ENCODE measurements around the gene LRRTM1. TPM values are rescaled to one million over a fixed set of nuclear protein-coding genes. Genes with fewer than 3 reads are reported as not detected.
A peak's percentile ranks its signal among the peaks of the same experiment; 100 is the strongest.

Gene LRRTM1
- total RNA-seq, 1 donor from 2014 or later = 2.5 TPM

- Histone ChIP-seq H3K4me3 (ENCODE audit: low read depth, low read length) (no peak overlapping the region), H3K36me3 (ENCODE audit: control insufficient read depth, insufficient read depth, low read length) (no peaks in the 10 kb centered on the region), H3K27me3 (ENCODE audit: control insufficient read depth, insufficient read depth, low read length) (peaks cover 2% of the 10 kb centered on the region)
- DNase-seq (ENCODE audit: low read depth) = no peak
- no peak for TF ChIP-seq CTCF (IDR thresholded peaks at IDR 0.05; ENCODE audit: insufficient read depth, low read length, poor library complexity, severe bottlenecking)
Observed at GRCh38 chr2:80328159-80328571, 23.6 kb upstream of the LRRTM1 start.

GRCh38 chr2:80326861-80327260 lies 22.3 kb upstream of the LRRTM1 start:
- Histone ChIP-seq H3K27me3 (ENCODE audit: control insufficient read depth, insufficient read depth, low read length) (peaks cover 11% of the 10 kb centered on the region), H3K36me3 (ENCODE audit: control insufficient read depth, insufficient read depth, low read length) (no peaks in the 10 kb centered on the region), H3K4me3 (ENCODE audit: low read depth, low read length) (no peak overlapping the region)
- TF ChIP-seq CTCF (IDR thresholded peaks at IDR 0.05; ENCODE audit: insufficient read depth, low read length, poor library complexity, severe bottlenecking) = no peak
- no peak for DNase-seq (ENCODE audit: low read depth)

- TF ChIP-seq CTCF (IDR thresholded peaks at IDR 0.05; ENCODE audit: insufficient read depth, low read length, poor library complexity, severe bottlenecking) = peak; percentile 35
- no peak overlapping the region for H3K4me3 ChIP-seq (ENCODE audit: low read depth, low read length)
- DNase-seq (ENCODE audit: low read depth) = peak; percentile 26
- H3K36me3 ChIP-seq (ENCODE audit: control insufficient read depth, insufficient read depth, low read length) = no peaks in the 10 kb centered on the region
- peaks cover 11% of the 10 kb centered on the region for H3K27me3 ChIP-seq (ENCODE audit: control insufficient read depth, insufficient read depth, low read length)
Observed at GRCh38 chr2:80326214-80326613, 21.7 kb upstream of the LRRTM1 start.

GRCh38 chr2:80324525-80324924 lies 20.0 kb upstream of the LRRTM1 start:
- Histone ChIP-seq H3K36me3 (ENCODE audit: control insufficient read depth, insufficient read depth, low read length) (no peaks in the 10 kb centered on the region), H3K4me3 (ENCODE audit: low read depth, low read length) (no peak overlapping the region), H3K27me3 (ENCODE audit: control insufficient read depth, insufficient read depth, low read length) (peaks cover 11% of the 10 kb centered on the region)
- no peak for DNase-seq (ENCODE audit: low read depth)
- TF ChIP-seq CTCF (IDR thresholded peaks at IDR 0.05; ENCODE audit: insufficient read depth, low read length, poor library complexity, severe bottlenecking) = no peak

GRCh38 chr2:80323610-80324009 lies 19.1 kb upstream of the LRRTM1 start:
- H3K36me3 ChIP-seq (ENCODE audit: control insufficient read depth, insufficient read depth, low read length) = no peaks in the 10 kb centered on the region
- no peak for DNase-seq (ENCODE audit: low read depth)
- TF ChIP-seq CTCF (IDR thresholded peaks at IDR 0.05; ENCODE audit: insufficient read depth, low read length, poor library complexity, severe bottlenecking) = peak; percentile 2
- peaks cover 11% of the 10 kb centered on the region for H3K27me3 ChIP-seq (ENCODE audit: control insufficient read depth, insufficient read depth, low read length)
- H3K4me3 ChIP-seq (ENCODE audit: low read depth, low read length) = no peak overlapping the region

- no peak for TF ChIP-seq CTCF (IDR thresholded peaks at IDR 0.05; ENCODE audit: insufficient read depth, low read length, poor library complexity, severe bottlenecking)
- H3K4me3 ChIP-seq (ENCODE audit: low read depth, low read length) = no peak overlapping the region
- no peak for DNase-seq (ENCODE audit: low read depth)
Observed at GRCh38 chr2:80322958-80323357, 18.4 kb upstream of the LRRTM1 start.

More at GRCh38 chr2:80322958-80323357, 18.4 kb upstream of the LRRTM1 start:
- Histone ChIP-seq H3K36me3 (ENCODE audit: control insufficient read depth, insufficient read depth, low read length) (no peaks in the 10 kb centered on the region), H3K27me3 (ENCODE audit: control insufficient read depth, insufficient read depth, low read length) (peaks cover 11% of the 10 kb centered on the region)

All from kidney epithelial cell (primary cell).